OCI-M2 (cell line): ENCODE measurements around the gene CITED1.
"Not testable (repeated sequence)": the region's sequence is repeated elsewhere in the genome, so short reads cannot be mapped to it uniquely, and the experiment has no call there.

Experiments used
- DNase-seq: peaks from one replicate; lab custom pipeline; 2025; ENCODE audit not compliant: unreplicated experiment; lab: John Stamatoyannopoulos, UW

Gene CITED1

GRCh38 chrX:72305286-72306084 lies at the start of gene CITED1:
Gene CITED1 (minus strand): TSS chrX:72305914. CDS start chrX:72302869, 3,045 bp downstream.
- DNase-seq: no peak

- DNase-seq: no peak
Measured at GRCh38 chrX:72352786-72353185, 47.1 kb upstream of the CITED1 start.

- no peak for DNase-seq
Measured at GRCh38 chrX:72351606-72352334, 46.1 kb upstream of the CITED1 start.

GRCh38 chrX:72349190-72349589 lies 43.5 kb upstream of the CITED1 start:
- DNase-seq: no peak

GRCh38 chrX:72348247-72348979 lies 42.7 kb upstream of the CITED1 start:
- DNase-seq: no peak

- DNase-seq: no peak
Measured at GRCh38 chrX:72347366-72347765, 41.7 kb upstream of the CITED1 start.

DNA sequence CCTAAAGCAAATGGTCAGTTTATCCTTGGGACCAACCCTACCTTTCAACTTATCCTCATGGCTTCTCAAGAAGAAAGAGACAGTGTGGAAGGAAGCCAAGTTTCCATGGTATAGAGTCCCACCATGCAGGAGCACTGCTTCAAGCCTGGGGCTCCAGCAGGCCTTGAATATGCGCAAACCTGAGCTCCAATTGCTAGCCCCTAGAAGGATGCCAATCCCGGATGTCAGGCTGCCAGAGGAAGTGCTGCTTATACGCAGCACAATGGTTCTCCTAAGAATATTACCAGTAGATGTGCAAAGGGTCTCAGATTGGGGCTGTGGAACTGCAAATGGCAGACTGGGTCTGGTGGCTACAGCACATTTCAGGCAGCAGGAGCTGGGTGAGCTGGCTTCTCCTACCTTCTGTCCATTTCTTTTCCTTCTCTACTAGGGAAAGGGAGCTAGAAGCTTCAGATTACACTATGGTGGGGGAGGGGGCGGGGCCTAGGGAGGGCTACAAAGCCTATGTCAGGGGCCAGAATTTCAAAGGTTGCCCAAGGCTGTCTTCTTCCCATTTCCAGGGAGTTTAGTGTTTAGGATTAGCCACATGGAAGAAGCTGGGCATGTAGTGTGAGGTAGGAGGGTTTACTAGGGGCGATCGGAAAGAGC lies 40.7 kb upstream of the CITED1 start:
- no peak for DNase-seq

DNA sequence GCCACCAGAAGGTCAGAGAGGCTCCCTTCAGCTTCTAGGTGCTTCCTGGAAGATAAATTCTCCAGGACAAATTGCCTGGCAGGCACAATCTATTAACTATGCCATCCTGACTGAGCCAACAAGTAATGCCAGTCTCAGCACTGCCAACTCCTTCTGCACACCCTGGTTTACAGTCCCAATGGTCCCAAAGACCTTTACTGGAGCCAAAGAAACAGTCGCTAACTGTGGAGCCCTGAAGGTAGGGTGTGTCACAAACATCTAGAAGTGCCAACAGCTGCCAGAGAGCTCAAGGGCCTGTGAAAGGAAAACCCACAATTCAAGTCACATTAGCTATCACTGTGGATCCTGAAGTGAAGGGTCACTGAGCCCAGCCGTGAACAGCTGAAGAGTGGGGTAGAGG lies 34.9 kb upstream of the CITED1 start:
- DNase-seq: no peak

- no peak for DNase-seq
Measured at GRCh38 chrX:72340041-72340440, 34.3 kb upstream of the CITED1 start.

- no peak for DNase-seq
Measured at GRCh38 chrX:72330131-72330530, 24.4 kb upstream of the CITED1 start.

DNA sequence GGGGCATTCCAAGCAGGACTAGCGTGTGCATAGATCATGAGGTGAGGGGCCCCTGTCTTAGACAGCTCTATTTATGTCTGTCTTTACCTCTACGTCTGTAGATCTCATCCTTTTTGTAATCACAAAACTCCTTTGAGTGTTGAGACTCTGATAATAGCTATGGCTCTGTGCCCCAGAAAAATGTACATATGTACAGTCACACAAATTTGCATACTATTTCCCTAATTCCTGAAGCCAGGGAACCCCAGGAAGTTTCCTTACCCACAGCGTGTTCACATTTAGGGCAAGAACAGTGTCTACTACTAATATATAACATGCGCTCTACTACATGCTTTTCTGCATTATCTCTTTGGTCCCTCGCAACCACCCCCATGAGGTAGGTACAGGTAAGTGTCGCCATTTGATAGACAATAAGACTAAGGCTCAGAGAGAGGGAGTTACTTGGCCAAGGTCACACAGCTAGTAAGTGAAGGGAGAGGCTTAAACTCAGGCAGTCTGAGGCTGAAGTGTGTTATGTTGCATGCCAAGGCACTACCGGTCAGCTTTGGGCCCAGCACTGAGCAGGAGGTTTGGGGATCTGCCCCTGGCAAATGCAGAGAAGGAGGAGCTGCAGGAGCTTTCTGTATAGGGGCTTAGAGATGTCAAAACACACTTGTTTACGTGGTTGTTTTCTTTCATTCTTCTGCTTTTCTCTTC lies 21.0 kb upstream of the CITED1 start:
- DNase-seq: no peak

DNA sequence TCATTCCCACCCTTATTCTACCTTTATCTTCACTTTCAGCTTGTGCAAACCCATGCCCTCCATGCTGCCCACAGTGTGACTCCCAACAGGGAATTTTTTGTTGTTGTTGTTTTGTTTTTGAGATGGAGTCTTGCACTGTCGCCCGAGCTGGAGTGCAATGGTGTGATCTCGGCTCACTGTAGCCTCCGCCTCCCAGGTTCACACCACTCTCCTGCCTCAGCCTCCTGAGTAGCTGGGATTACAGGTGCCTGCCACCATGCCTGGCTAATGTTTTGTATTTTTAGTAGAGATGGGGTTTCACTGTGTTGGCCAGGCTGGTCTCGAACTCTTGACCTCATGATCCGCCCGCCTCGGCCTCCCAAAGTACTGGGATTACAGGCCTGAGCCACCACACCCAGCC lies 13.9 kb upstream of the CITED1 start:
- DNase-seq: not testable (repeated sequence)

DNA sequence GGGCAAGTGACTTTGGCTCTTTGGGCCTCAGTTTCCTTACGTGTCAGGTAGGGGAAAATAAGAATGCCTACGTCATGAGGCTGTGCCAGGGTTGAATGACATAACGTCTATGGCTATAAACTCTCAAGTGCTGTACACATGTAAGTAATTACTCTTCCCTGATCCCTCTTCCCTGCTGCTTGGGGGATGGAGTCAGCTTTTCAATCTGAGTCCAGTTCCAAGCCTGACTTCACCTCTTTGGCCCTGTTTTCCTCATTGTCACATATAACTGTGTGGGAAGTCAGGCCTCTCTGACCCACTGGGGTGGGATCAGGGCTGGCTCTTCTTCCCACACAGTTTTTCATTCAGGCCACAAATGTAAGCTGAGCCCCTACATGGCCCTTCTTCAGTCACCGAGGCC lies 11.4 kb upstream of the CITED1 start:
- DNase-seq: no peak

DNA sequence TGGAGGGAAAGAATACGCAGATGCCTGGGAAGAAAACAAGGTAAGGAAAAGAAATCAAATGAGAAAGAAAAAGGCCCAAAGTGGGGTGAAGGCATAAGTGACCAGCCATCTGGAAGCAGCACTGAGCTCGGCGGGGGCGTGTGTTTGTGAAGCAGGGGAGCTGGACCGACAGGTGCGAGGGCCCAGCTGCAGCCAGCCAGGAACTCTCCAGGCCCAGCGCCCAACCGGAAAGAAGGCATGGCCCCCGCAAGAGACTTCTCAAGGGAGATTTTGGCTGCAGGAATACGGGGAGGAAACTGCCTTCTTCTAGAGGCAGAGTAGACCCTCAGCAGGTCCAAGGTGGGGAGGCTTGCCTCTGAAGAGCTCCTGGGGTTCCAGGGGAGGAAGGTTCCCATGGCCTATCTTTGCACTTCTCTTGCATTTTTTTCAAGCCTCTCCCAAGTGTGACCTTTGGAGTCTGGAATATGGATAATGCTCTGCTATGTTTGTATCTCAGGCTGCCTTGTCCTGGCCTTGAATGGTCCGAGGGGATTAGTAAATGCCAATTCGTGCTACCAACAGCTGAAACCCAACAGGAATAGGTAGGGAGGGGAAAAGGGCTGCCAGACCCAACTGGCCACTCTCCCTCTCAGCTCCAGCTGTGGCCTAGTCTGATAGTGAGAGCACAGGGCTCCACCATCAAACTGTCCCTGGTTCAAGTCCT lies 10.8 kb upstream of the CITED1 start:
- DNase-seq: no peak

GRCh38 chrX:72314881-72315280 lies 9.2 kb upstream of the CITED1 start:
- no peak for DNase-seq

GRCh38 chrX:72313707-72314641 lies 8.3 kb upstream of the CITED1 start:
- no peak for DNase-seq

GRCh38 chrX:72312311-72312940 lies 6.7 kb upstream of the CITED1 start:
- DNase-seq: no peak

GRCh38 chrX:72309297-72310071 lies 3.8 kb upstream of the CITED1 start:
- no peak for DNase-seq
